HG03097 (cell line): ENCODE results near the gene GAL3ST2.
"Not testable (repeated sequence)": the region's sequence is repeated elsewhere in the genome, so short reads cannot be mapped to it uniquely, and the experiment has no call there.

Experiments
- ATAC-seq: cut with Tn5 transposase; IDR thresholded peaks from one replicate; pipeline ENCODE4 v1.9.1; 2021; ENCODE audit not compliant: unreplicated experiment, low FRiP score

GAL3ST2 gene

GRCh38 chr2:241746084-241746483 is 30.5 kb upstream of the GAL3ST2 start:
- ATAC-seq = no peak

GRCh38 chr2:241748468-241749256 is 28.0 kb upstream of the GAL3ST2 start:
- no peak for ATAC-seq

- no peak for ATAC-seq
Measured at GRCh38 chr2:241750076-241750840, 26.4 kb upstream of the GAL3ST2 start.

GRCh38 chr2:241751152-241751551 is 25.5 kb upstream of the GAL3ST2 start:
- no peak for ATAC-seq

- ATAC-seq = no peak
Measured at GRCh38 chr2:241751776-241752175, 24.8 kb upstream of the GAL3ST2 start.

GRCh38 chr2:241752253-241752652 is 24.4 kb upstream of the GAL3ST2 start:
- no peak for ATAC-seq

- no peak for ATAC-seq
Measured at GRCh38 chr2:241752689-241753276, 23.8 kb upstream of the GAL3ST2 start.

- ATAC-seq = no peak
Measured at GRCh38 chr2:241753493-241753892, 23.1 kb upstream of the GAL3ST2 start.

GRCh38 chr2:241754042-241754441 is 22.6 kb upstream of the GAL3ST2 start:
- ATAC-seq = no peak

- ATAC-seq = no peak
Measured at GRCh38 chr2:241755166-241755565, 21.5 kb upstream of the GAL3ST2 start.

- no peak for ATAC-seq
Measured at GRCh38 chr2:241755777-241756176, 20.8 kb upstream of the GAL3ST2 start.

GRCh38 chr2:241759067-241759807 is 17.4 kb upstream of the GAL3ST2 start:
- no peak for ATAC-seq

- not testable (repeated sequence) for ATAC-seq
Measured at GRCh38 chr2:241759893-241760292, 16.7 kb upstream of the GAL3ST2 start.

GRCh38 chr2:241760301-241760771 is 16.3 kb upstream of the GAL3ST2 start:
- ATAC-seq = no peak

GRCh38 chr2:241762321-241762932 is 14.2 kb upstream of the GAL3ST2 start:
- ATAC-seq = no peak

GRCh38 chr2:241762933-241763369 is 13.7 kb upstream of the GAL3ST2 start:
- no peak for ATAC-seq

GRCh38 chr2:241763551-241764274 is 12.9 kb upstream of the GAL3ST2 start:
- no peak for ATAC-seq

GRCh38 chr2:241764275-241765241 is 12.1 kb upstream of the GAL3ST2 start:
- no peak for ATAC-seq
